HepG2 (cell line): ENCODE data around the gene GRIN2D. TPM values are rescaled to one million over a fixed set of nuclear protein-coding genes. Genes with fewer than 3 reads are reported as not detected.

ENCODE experiments used
- BHLHE40 ChIP-seq: IDR thresholded peaks from 2 replicates; pipeline ENCODE4 v1.6.1; 2011; ENCODE audit warnings: low read length, improper control_type of control experiment
- FOXA3 ChIP-seq: IDR thresholded peaks from 2 replicates; pipeline ENCODE4 v1.6.1; 2016; ENCODE audit warnings: missing genetic modification reagents, missing compliant biosample characterization
- GATAD2A ChIP-seq: IDR thresholded peaks from 2 replicates; pipeline ENCODE4 v1.6.1; 2016
- LCORL ChIP-seq, 2 experiments: fragments of 450-650 bp in 1 of 2; sonication (generic) in 1 of 2; formaldehyde crosslinking in 1 of 2; IDR thresholded peaks; 2 replicates each; pipeline versions ENCODE4 v1.5.0 to v1.6.1; 2017 to 2020; ENCODE audit warnings: antibody characterized with exemption in 1 of 2, missing genetic modification reagents in 1 of 2
- ZNF256 ChIP-seq: sonication (generic); formaldehyde crosslinking; conservative IDR thresholded peaks from 2 replicates; pipeline ENCODE4 v1.4.0; 2020; ENCODE audit warnings: missing genetic modification reagents
- polyA plus RNA-seq, 8 experiments: library from polyadenylated mRNA; depleted of rRNA in 3 of 8; stranded (reverse) in 7 of 8; unstranded in 1 of 8; fragments of >200 nt; fragmentation: Illumina TruSeq in 4 of 8; extraction: Trizol in 4 of 8; gene quantifications; 2 replicates each; pipeline versions ENCODE4 v1.2.1 to v1.2.3, GENCODE V29; 2011 to 2016; ENCODE audit warnings: low read depth in 4 of 8, missing spikeins in 1 of 8, mixed read lengths in 1 of 8; ENCODE audit not compliant: insufficient read depth in 1 of 8
- total RNA-seq, 5 experiments: library from RNA; depleted of rRNA; stranded (reverse); fragments of >200 nt; fragmentation: Illumina TruSeq; extraction: Trizol; gene quantifications; 2 replicates each; pipeline ENCODE4 v1.2.3, GENCODE V29; 2016; ENCODE audit warnings: low read depth in 1 of 5
- TF ChIP-seq, protein P1 (sequence below): sonication (generic); formaldehyde crosslinking; conservative IDR thresholded peaks from 2 replicates; pipeline ENCODE4 v1.4.0; 2020; ENCODE audit warnings: mild to moderate bottlenecking, missing genetic modification reagents, moderate library complexity
- TF ChIP-seq, protein P2 (sequence below): sonication (generic); formaldehyde crosslinking; IDR thresholded peaks from 2 replicates; pipeline ENCODE4 v1.4.0; 2020; ENCODE audit warnings: mild to moderate bottlenecking, missing genetic modification reagents
- TF ChIP-seq, protein P3 (sequence below): sonication (generic); formaldehyde crosslinking; IDR thresholded peaks from 2 replicates; pipeline ENCODE4 v1.5.1; 2020; ENCODE audit warnings: mild to moderate bottlenecking, missing genetic modification reagents, moderate library complexity
- TF ChIP-seq, protein P4 (sequence below): IDR thresholded peaks from 2 replicates; pipeline ENCODE4 v1.6.1; 2016

The GRIN2D gene
- total and polyA plus RNA-seq, 2 of the 13 experiments (the other 11 are each of a cell fraction or from before 2014, with no cell fraction given) = 0.02 to 0.13 TPM

DNA sequence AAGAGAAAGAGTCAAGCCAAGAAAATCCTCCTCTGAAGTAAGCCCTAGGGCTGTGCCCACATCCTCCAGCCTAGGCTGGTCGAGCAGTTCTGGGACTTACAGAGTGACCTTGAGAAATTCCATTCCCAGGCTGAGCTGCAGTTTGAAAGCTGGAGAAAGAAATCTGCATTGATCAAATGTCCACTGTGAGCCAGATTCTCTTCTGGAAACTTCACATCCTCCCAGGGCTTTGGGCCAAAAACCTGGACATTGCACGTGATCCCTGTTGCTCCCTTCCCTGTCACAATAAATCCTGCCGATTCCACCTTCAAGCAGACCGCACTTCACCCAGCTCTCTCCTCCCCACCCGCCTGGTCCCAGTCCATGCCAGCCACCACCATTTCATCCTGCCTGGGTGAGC lies 45.4 kb upstream of the GRIN2D start (continued):
- TF ChIP-seq, protein P1, sequence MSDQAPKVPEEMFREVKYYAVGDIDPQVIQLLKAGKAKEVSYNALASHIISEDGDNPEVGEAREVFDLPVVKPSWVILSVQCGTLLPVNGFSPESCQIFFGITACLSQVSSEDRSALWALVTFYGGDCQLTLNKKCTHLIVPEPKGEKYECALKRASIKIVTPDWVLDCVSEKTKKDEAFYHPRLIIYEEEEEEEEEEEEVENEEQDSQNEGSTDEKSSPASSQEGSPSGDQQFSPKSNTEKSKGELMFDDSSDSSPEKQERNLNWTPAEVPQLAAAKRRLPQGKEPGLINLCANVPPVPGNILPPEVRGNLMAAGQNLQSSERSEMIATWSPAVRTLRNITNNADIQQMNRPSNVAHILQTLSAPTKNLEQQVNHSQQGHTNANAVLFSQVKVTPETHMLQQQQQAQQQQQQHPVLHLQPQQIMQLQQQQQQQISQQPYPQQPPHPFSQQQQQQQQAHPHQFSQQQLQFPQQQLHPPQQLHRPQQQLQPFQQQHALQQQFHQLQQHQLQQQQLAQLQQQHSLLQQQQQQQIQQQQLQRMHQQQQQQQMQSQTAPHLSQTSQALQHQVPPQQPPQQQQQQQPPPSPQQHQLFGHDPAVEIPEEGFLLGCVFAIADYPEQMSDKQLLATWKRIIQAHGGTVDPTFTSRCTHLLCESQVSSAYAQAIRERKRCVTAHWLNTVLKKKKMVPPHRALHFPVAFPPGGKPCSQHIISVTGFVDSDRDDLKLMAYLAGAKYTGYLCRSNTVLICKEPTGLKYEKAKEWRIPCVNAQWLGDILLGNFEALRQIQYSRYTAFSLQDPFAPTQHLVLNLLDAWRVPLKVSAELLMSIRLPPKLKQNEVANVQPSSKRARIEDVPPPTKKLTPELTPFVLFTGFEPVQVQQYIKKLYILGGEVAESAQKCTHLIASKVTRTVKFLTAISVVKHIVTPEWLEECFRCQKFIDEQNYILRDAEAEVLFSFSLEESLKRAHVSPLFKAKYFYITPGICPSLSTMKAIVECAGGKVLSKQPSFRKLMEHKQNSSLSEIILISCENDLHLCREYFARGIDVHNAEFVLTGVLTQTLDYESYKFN (CRISPR knock-in tag) = no peak
- TF ChIP-seq, protein P2, sequence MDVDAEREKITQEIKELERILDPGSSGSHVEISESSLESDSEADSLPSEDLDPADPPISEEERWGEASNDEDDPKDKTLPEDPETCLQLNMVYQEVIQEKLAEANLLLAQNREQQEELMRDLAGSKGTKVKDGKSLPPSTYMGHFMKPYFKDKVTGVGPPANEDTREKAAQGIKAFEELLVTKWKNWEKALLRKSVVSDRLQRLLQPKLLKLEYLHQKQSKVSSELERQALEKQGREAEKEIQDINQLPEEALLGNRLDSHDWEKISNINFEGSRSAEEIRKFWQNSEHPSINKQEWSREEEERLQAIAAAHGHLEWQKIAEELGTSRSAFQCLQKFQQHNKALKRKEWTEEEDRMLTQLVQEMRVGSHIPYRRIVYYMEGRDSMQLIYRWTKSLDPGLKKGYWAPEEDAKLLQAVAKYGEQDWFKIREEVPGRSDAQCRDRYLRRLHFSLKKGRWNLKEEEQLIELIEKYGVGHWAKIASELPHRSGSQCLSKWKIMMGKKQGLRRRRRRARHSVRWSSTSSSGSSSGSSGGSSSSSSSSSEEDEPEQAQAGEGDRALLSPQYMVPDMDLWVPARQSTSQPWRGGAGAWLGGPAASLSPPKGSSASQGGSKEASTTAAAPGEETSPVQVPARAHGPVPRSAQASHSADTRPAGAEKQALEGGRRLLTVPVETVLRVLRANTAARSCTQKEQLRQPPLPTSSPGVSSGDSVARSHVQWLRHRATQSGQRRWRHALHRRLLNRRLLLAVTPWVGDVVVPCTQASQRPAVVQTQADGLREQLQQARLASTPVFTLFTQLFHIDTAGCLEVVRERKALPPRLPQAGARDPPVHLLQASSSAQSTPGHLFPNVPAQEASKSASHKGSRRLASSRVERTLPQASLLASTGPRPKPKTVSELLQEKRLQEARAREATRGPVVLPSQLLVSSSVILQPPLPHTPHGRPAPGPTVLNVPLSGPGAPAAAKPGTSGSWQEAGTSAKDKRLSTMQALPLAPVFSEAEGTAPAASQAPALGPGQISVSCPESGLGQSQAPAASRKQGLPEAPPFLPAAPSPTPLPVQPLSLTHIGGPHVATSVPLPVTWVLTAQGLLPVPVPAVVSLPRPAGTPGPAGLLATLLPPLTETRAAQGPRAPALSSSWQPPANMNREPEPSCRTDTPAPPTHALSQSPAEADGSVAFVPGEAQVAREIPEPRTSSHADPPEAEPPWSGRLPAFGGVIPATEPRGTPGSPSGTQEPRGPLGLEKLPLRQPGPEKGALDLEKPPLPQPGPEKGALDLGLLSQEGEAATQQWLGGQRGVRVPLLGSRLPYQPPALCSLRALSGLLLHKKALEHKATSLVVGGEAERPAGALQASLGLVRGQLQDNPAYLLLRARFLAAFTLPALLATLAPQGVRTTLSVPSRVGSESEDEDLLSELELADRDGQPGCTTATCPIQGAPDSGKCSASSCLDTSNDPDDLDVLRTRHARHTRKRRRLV (CRISPR knock-in tag) = no peak
- TF ChIP-seq, protein P3, sequence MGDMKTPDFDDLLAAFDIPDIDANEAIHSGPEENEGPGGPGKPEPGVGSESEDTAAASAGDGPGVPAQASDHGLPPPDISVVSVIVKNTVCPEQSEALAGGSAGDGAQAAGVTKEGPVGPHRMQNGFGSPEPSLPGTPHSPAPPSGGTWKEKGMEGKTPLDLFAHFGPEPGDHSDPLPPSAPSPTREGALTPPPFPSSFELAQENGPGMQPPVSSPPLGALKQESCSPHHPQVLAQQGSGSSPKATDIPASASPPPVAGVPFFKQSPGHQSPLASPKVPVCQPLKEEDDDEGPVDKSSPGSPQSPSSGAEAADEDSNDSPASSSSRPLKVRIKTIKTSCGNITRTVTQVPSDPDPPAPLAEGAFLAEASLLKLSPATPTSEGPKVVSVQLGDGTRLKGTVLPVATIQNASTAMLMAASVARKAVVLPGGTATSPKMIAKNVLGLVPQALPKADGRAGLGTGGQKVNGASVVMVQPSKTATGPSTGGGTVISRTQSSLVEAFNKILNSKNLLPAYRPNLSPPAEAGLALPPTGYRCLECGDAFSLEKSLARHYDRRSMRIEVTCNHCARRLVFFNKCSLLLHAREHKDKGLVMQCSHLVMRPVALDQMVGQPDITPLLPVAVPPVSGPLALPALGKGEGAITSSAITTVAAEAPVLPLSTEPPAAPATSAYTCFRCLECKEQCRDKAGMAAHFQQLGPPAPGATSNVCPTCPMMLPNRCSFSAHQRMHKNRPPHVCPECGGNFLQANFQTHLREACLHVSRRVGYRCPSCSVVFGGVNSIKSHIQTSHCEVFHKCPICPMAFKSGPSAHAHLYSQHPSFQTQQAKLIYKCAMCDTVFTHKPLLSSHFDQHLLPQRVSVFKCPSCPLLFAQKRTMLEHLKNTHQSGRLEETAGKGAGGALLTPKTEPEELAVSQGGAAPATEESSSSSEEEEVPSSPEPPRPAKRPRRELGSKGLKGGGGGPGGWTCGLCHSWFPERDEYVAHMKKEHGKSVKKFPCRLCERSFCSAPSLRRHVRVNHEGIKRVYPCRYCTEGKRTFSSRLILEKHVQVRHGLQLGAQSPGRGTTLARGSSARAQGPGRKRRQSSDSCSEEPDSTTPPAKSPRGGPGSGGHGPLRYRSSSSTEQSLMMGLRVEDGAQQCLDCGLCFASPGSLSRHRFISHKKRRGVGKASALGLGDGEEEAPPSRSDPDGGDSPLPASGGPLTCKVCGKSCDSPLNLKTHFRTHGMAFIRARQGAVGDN (CRISPR knock-in tag) = peak; percentile 38
- TF ChIP-seq ZNF256 (CRISPR knock-in tag) = no peak
- TF ChIP-seq, protein P4, sequence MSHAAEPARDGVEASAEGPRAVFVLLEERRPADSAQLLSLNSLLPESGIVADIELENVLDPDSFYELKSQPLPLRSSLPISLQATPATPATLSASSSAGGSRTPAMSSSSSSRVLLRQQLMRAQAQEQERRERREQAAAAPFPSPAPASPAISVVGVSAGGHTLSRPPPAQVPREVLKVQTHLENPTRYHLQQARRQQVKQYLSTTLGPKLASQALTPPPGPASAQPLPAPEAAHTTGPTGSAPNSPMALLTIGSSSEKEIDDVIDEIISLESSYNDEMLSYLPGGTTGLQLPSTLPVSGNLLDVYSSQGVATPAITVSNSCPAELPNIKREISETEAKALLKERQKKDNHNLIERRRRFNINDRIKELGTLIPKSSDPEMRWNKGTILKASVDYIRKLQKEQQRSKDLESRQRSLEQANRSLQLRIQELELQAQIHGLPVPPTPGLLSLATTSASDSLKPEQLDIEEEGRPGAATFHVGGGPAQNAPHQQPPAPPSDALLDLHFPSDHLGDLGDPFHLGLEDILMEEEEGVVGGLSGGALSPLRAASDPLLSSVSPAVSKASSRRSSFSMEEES (CRISPR knock-in tag) = 0 out of 2 replicates have a peak, but pooled peaks have one; percentile 45
- 0 out of 2 replicates have a peak, but pooled peaks have one; percentile 9 for TF ChIP-seq FOXA3
- TF ChIP-seq BHLHE40 = peak; percentile 78
- peak; percentile 45 for TF ChIP-seq GATAD2A (CRISPR knock-in tag)
- TF ChIP-seq LCORL (IDR thresholded peaks at IDR 0.05) = no peak
- 0 out of 2 replicates have a peak, but pooled peaks have one; percentile 26 for TF ChIP-seq LCORL (CRISPR knock-in tag; IDR thresholded peaks at IDR 0.05)
- TF ChIP-seq, all 625 proteins: peak for 15
